Lung (tissue), 12 donors: ENCODE results near the gene TMEM135. TPM values are rescaled to one million over a fixed set of nuclear protein-coding genes. Genes with fewer than 3 reads are reported as not detected.

ENCODE experiments used
- ATAC-seq: fragments of 200-7000 bp; cut with Tn5 transposase; one replicate; pipeline ENCODE4 v1.9.1; 2020; ENCODE audit warnings: moderate number of reproducible peaks; ENCODE audit not compliant: insufficient read depth, low FRiP score
- DNase-seq, 3 donors: peaks; one replicate each; pipeline ENCODE4 v3.0.0-alpha.2; 2013 to 2017
- H3K27ac ChIP-seq, 2 donors: one replicate each; pipeline ENCODE4 v1.5.1; 2013; ENCODE audit warnings: mild to moderate bottlenecking in 2 of 2, moderate library complexity in 2 of 2, control low read depth in 1 of 2, inconsistent platforms in 1 of 2, low read depth in 1 of 2, low read length in 1 of 2
- H3K27me3 ChIP-seq, 3 donors: one replicate each; pipeline ENCODE4 v1.5.1; 2013; ENCODE audit warnings: low read length in 2 of 3; ENCODE audit not compliant: control insufficient read depth in 3 of 3, insufficient read depth in 3 of 3
- H3K36me3 ChIP-seq, 4 donors: one replicate each; pipeline ENCODE4 v1.5.1; 2013; ENCODE audit warnings: low read length in 4 of 4, mild to moderate bottlenecking in 1 of 4, moderate library complexity in 1 of 4; ENCODE audit not compliant: control insufficient read depth in 4 of 4, insufficient read depth in 4 of 4
- H3K4me1 ChIP-seq, 5 donors: one replicate each; pipeline ENCODE4 v1.5.1; 2013; ENCODE audit warnings: low read length in 5 of 5, mild to moderate bottlenecking in 2 of 5, moderate library complexity in 1 of 5; ENCODE audit not compliant: control insufficient read depth in 5 of 5, insufficient read depth in 5 of 5
- H3K4me3 ChIP-seq: one replicate; pipeline ENCODE4 v1.5.1; 2013; ENCODE audit warnings: mild to moderate bottlenecking, control low read depth, moderate library complexity
- H3K9ac ChIP-seq, 2 donors: one replicate each; pipeline ENCODE4 v1.5.1; 2013; ENCODE audit warnings: low read length in 2 of 2, control low read depth in 1 of 2; ENCODE audit not compliant: insufficient read depth in 1 of 2
- H3K9me3 ChIP-seq, 4 donors: one replicate each; pipeline ENCODE4 v1.5.1; 2013; ENCODE audit warnings: low read length in 3 of 4, mild to moderate bottlenecking in 1 of 4, moderate library complexity in 1 of 4; ENCODE audit not compliant: control insufficient read depth in 4 of 4, insufficient read depth in 3 of 4
- WGBS, 2 donors: extraction: QIAGEN DNeasy Blood & Tissue Kit; methylation state at CpG; one replicate each; pipeline ENCODE4 v1.1.7; 2013; 5-methylcytosine and 5-hydroxymethylcytosine counted together
- polyA plus RNA-seq, 2 donors: library from polyadenylated mRNA; stranded (reverse); fragments of 200-250 nt; gene quantifications; one replicate each; pipeline ENCODE4 v1.2.1, GENCODE V29; 2013
- total RNA-seq, 2 donors: library from RNA; depleted of rRNA in 1 of 2; stranded (reverse); fragments of >200 nt in 1 of 2; gene quantifications; one replicate each; pipeline ENCODE4 v1.2.1, GENCODE V29; 2014 to 2021
- TF ChIP-seq, protein P1 (sequence below): IDR thresholded peaks from 2 replicates; pipeline ENCODE4 v1.5.1; 2012; ENCODE audit warnings: mild to moderate bottlenecking; ENCODE audit errors: control extremely low read depth, extremely low read depth
- donor health status: control.
- donor health status: control.
- donor health status: Bipolar disorder and iron deficiency.
- donor health status: healthy.
- donor health status: DM: yes; HTN: yes; CAD: no.

The TMEM135 gene
- total and polyA plus RNA-seq, 4 donors: 5.9 to 42.0 (median 11.5) TPM

DNA sequence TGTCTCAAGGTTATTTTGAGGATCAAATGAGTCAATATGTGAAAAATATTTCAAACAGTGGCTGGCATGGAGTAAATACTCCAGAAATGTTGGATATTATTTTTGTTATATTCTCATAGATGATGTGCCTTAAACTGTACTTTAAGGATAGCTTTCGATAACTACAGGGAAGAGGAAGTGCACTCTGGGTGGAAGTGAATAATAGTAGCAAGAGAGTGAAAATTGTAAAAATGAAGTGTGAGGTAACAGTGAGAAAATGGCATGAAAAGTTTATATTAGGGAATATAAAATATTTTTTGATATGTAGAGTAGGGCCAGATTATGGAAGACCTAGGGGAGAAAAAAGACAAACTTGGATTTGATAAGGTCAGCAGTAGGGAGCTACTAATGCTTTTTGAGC is 258.9 kb downstream of the TMEM135 start:
- Histone ChIP-seq H3K4me3 (no peak overlapping the region), H3K4me1 (peaks cover 0 to 19% (median 4%) of the 10 kb centered on the region in 5 donors), H3K27ac (no peak overlapping the region), H3K9ac (no peak overlapping the region), H3K9me3 (no peaks in the 10 kb centered on the region), H3K36me3 (no peaks in the 10 kb centered on the region), H3K27me3 (no peaks in the 10 kb centered on the region)
- DNase-seq (no peak), ATAC-seq (no peak)
- 70 to 79% methylated on average over 1 of the region's 1 CpG for WGBS, 2 donors
- TF ChIP-seq, protein P1, sequence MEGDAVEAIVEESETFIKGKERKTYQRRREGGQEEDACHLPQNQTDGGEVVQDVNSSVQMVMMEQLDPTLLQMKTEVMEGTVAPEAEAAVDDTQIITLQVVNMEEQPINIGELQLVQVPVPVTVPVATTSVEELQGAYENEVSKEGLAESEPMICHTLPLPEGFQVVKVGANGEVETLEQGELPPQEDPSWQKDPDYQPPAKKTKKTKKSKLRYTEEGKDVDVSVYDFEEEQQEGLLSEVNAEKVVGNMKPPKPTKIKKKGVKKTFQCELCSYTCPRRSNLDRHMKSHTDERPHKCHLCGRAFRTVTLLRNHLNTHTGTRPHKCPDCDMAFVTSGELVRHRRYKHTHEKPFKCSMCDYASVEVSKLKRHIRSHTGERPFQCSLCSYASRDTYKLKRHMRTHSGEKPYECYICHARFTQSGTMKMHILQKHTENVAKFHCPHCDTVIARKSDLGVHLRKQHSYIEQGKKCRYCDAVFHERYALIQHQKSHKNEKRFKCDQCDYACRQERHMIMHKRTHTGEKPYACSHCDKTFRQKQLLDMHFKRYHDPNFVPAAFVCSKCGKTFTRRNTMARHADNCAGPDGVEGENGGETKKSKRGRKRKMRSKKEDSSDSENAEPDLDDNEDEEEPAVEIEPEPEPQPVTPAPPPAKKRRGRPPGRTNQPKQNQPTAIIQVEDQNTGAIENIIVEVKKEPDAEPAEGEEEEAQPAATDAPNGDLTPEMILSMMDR: no peak

DNA sequence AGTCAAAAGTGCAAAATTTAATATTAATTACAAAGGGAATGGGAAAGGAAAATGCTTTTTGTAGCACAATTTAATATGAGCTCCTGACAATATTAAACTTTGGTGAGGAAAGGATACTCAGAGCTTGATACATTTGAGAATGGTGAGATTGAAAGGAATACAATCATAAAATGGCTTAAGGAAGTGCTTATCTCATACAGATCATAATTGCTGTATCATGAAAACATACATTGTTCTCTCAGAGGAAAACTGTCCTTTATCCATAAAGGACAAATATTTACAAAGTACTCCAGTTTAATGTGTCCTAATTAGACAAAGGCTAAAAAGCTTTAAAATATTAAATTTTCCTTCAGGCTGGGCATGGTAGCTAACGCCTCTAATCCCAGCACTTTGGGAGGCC is 260.4 kb downstream of the TMEM135 start:
- H3K9ac ChIP-seq: no peak overlapping the region
- H3K4me3 ChIP-seq: no peak overlapping the region
- H3K36me3 ChIP-seq: no peaks in the 10 kb centered on the region
- no peaks in the 10 kb centered on the region for H3K9me3 ChIP-seq
- no peaks in the 10 kb centered on the region for H3K27me3 ChIP-seq
- WGBS, 2 donors: 92 to 93% methylated on average over 1 of the region's 1 CpG
- H3K4me1 ChIP-seq: peaks cover 0 to 27% (median 4%) of the 10 kb centered on the region in 5 donors
- no peak overlapping the region for H3K27ac ChIP-seq
- ATAC-seq: no peak
- TF ChIP-seq, protein P1: no peak
- DNase-seq: no peak

GRCh38 chr11:87299041-87299481 is 261.3 kb downstream of the TMEM135 start:
- Histone ChIP-seq H3K9me3 (no peaks in the 10 kb centered on the region), H3K36me3 (no peaks in the 10 kb centered on the region), H3K4me3 (no peak overlapping the region), H3K4me1 (peaks cover 0 to 28% (median 4%) of the 10 kb centered on the region in 5 donors), H3K27ac (no peak overlapping the region), H3K27me3 (no peaks in the 10 kb centered on the region), H3K9ac (no peak overlapping the region)
- WGBS, 2 donors: 96% methylated on average over 1 of the region's 1 CpG
- TF ChIP-seq, protein P1: no peak
- no peak for ATAC-seq
- no peak for DNase-seq
